Osteoblast (primary cell): ENCODE measurements around the gene NOC4L. TPM values are rescaled to one million over a fixed set of nuclear protein-coding genes. Genes with fewer than 3 reads are reported as not detected.

Experiments
- DNase-seq: peaks from one replicate; pipeline ENCODE4 v3.0.0; 2011; ENCODE audit warnings: low spot score, mixed read lengths; ENCODE audit not compliant: insufficient read length; ENCODE audit errors: missing footprints
- H2AFZ ChIP-seq: 2 replicates; pipeline ENCODE4 v1.6.0; 2011; ENCODE audit warnings: mild to moderate bottlenecking, low read length
- H3K27ac ChIP-seq: 2 replicates; pipeline ENCODE4 v1.5.1; 2011; ENCODE audit warnings: mild to moderate bottlenecking, low read depth, low read length, moderate library complexity
- H3K27me3 ChIP-seq: 2 replicates; pipeline ENCODE4 v1.6.0; 2012; ENCODE audit warnings: mild to moderate bottlenecking, control low read depth, inconsistent platforms, low read length, moderate library complexity; ENCODE audit not compliant: insufficient read depth
- H3K36me3 ChIP-seq: 2 replicates; pipeline ENCODE4 v1.5.1; 2011; ENCODE audit warnings: mild to moderate bottlenecking, low read length, control low read depth, moderate library complexity; ENCODE audit not compliant: insufficient read depth
- H3K4me1 ChIP-seq: 2 replicates; pipeline ENCODE4 v1.5.1; 2011; ENCODE audit warnings: mild to moderate bottlenecking, low read length, control low read depth, moderate library complexity; ENCODE audit not compliant: insufficient read depth
- H3K4me2 ChIP-seq: 2 replicates; pipeline ENCODE4 v1.6.0; 2011; ENCODE audit warnings: mild to moderate bottlenecking, low read length; ENCODE audit not compliant: insufficient read depth
- H3K4me3 ChIP-seq: fragments of 200-600 bp; sonication (generic); 3 replicates; pipeline ENCODE4 v1.5.1; 2012; ENCODE audit warnings: mild to moderate bottlenecking, low read length, inconsistent platforms; ENCODE audit not compliant: insufficient read depth
- H3K79me2 ChIP-seq: 2 replicates; pipeline ENCODE4 v1.6.0; 2012; ENCODE audit warnings: mild to moderate bottlenecking, low read length, control low read depth, inconsistent platforms; ENCODE audit not compliant: insufficient read depth
- H3K9me3 ChIP-seq: 2 replicates; pipeline ENCODE4 v1.5.1; 2011; ENCODE audit warnings: low read depth, low read length, control low read depth
- H4K20me1 ChIP-seq: 2 replicates; pipeline ENCODE4 v1.6.0; 2012; ENCODE audit warnings: mild to moderate bottlenecking, low read length, control low read depth; ENCODE audit not compliant: insufficient read depth
- CTCF ChIP-seq: IDR thresholded peaks from 2 replicates; pipeline ENCODE4 v1.5.1; 2011; ENCODE audit warnings: mild to moderate bottlenecking, low read depth, low read length, moderate library complexity; ENCODE audit errors: extremely low read depth
- total RNA-seq: library from RNA; depleted of rRNA; stranded (reverse); fragments of >200 nt; gene quantifications from 2 replicates; pipeline ENCODE4 v1.2.3, GENCODE V29; 2012

NOC4L gene
- total RNA-seq, 1 donor: 11.2 TPM

- Histone ChIP-seq H3K4me1 (peaks cover 14% of the 10 kb centered on the region), H3K27me3 (no peaks in the 10 kb centered on the region), H3K27ac (no peak overlapping the region), H3K4me2 (no peak overlapping the region), H2AFZ (no peak overlapping the region), H3K4me3 (no peak overlapping the region), H3K79me2 (no peaks in the 10 kb centered on the region), H3K9me3 (no peaks in the 10 kb centered on the region), H3K36me3 (no peaks in the 10 kb centered on the region), H4K20me1 (no peaks in the 10 kb centered on the region)
- TF ChIP-seq CTCF: no peak
- no peak for DNase-seq
Measured at GRCh38 chr12:132168311-132169031, 24.2 kb downstream of the NOC4L start.

GRCh38 chr12:132169376-132169775 lies 25.1 kb downstream of the NOC4L start:
- Histone ChIP-seq H2AFZ (no peak overlapping the region), H3K4me1 (peaks cover 14% of the 10 kb centered on the region), H3K4me2 (peak overlapping the region; percentile 37), H4K20me1 (no peaks in the 10 kb centered on the region), H3K9me3 (no peaks in the 10 kb centered on the region), H3K79me2 (no peaks in the 10 kb centered on the region), H3K36me3 (no peaks in the 10 kb centered on the region), H3K27me3 (no peaks in the 10 kb centered on the region), H3K4me3 (no peak overlapping the region), H3K27ac (no peak overlapping the region)
- DNase-seq: no peak
- TF ChIP-seq CTCF: no peak

- peak overlapping the region; percentile 37 for H3K4me2 ChIP-seq
- H3K9me3 ChIP-seq: no peaks in the 10 kb centered on the region
- no peaks in the 10 kb centered on the region for H4K20me1 ChIP-seq
- peaks cover 14% of the 10 kb centered on the region for H3K4me1 ChIP-seq
- DNase-seq: peak; percentile 98
- no peak for TF ChIP-seq CTCF
- peak overlapping the region; percentile 31 for H3K4me3 ChIP-seq
- no peaks in the 10 kb centered on the region for H3K79me2 ChIP-seq
- H3K36me3 ChIP-seq: no peaks in the 10 kb centered on the region
- peaks cover 7% of the 10 kb centered on the region for H3K27me3 ChIP-seq
- H3K27ac ChIP-seq: peak overlapping the region; percentile 19
- H2AFZ ChIP-seq: no peak overlapping the region
Measured at GRCh38 chr12:132170094-132170636, 25.9 kb downstream of the NOC4L start.

- H3K79me2 ChIP-seq: no peaks in the 10 kb centered on the region
- no peak overlapping the region for H3K27ac ChIP-seq
- H3K27me3 ChIP-seq: peaks cover 8% of the 10 kb centered on the region
- TF ChIP-seq CTCF: no peak
- DNase-seq: peak; percentile 88
- peaks cover 14% of the 10 kb centered on the region for H3K4me1 ChIP-seq
- H3K4me2 ChIP-seq: peak overlapping the region; percentile 37
- H3K36me3 ChIP-seq: no peaks in the 10 kb centered on the region
- no peaks in the 10 kb centered on the region for H4K20me1 ChIP-seq
- no peak overlapping the region for H3K4me3 ChIP-seq
- no peak overlapping the region for H2AFZ ChIP-seq
- no peaks in the 10 kb centered on the region for H3K9me3 ChIP-seq
Measured at GRCh38 chr12:132170637-132171292, 26.5 kb downstream of the NOC4L start.
